ENCODE measurements around the gene SCN7A. TPM values are rescaled to one million over a fixed set of nuclear protein-coding genes. Genes with fewer than 3 reads are reported as not detected.

The SCN7A gene
- polyA plus RNA-seq, 1 donor (not counting 4 experiments of a cell fraction or from before 2014, with no cell fraction given), result not detected

DNA sequence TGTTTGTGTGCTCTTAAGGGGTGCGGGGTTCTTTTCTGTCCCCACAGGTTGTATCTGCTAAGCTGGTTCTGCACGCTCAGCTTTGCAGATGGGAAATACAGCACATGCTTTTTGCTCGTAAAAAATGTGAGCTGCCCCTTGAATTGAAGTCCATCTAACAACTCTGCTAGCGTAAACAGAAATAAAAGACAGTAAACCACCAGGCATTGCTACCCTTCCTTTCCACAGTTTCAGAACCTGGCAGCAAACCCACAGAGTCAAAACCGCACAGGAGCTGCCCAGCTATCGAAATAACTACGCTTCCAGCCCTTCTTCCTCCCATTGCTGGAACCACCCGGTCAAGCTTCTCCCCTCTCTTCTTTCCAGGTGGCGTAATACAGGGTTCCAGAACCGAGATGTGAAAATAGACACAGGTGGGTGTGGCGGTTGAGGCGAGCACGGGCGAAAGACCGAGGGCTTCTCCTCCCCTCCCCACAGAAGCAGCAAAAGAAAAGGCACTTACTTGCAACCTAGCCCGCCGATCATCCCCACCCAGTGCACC, 118.8 kb downstream of the SCN7A start:
- peak; percentile 42 for TF ChIP-seq EZH2 (IDR thresholded peaks at IDR 0.05; ENCODE audit: low read length)
- TF ChIP-seq, protein P1, sequence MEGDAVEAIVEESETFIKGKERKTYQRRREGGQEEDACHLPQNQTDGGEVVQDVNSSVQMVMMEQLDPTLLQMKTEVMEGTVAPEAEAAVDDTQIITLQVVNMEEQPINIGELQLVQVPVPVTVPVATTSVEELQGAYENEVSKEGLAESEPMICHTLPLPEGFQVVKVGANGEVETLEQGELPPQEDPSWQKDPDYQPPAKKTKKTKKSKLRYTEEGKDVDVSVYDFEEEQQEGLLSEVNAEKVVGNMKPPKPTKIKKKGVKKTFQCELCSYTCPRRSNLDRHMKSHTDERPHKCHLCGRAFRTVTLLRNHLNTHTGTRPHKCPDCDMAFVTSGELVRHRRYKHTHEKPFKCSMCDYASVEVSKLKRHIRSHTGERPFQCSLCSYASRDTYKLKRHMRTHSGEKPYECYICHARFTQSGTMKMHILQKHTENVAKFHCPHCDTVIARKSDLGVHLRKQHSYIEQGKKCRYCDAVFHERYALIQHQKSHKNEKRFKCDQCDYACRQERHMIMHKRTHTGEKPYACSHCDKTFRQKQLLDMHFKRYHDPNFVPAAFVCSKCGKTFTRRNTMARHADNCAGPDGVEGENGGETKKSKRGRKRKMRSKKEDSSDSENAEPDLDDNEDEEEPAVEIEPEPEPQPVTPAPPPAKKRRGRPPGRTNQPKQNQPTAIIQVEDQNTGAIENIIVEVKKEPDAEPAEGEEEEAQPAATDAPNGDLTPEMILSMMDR (optimal IDR thresholded peaks at IDR 0.05 in 1 of 3, IDR thresholded peaks at IDR 0.05 in 1 of 3, conservative IDR thresholded peaks at IDR 0.05 in 1 of 3; ENCODE audit: extremely low read depth in 1 of 3, insufficient read depth in 2 of 3, low read length in 3 of 3), result no peak
- H3K9me3 ChIP-seq (ENCODE audit: control insufficient read depth, low read depth, low read length), result no peaks in the 10 kb centered on the region
- peak overlapping the region; percentile 69 for H2AFZ ChIP-seq (ENCODE audit: control insufficient read depth, low read length)
- dilution Hi-C loops (cut with MboI; ENCODE audit: extremely low pct_ligation_motif_present, low sequenced_read_pairs), result no loop called here
- DNase-seq (ENCODE audit: low read depth, low spot score) (no peak), FAIRE-seq (no peak)
- H3K4me3 ChIP-seq (ENCODE audit: control insufficient read depth in 2 of 3, extremely low read depth in 1 of 3, insufficient read depth in 2 of 3, low read depth in 1 of 3, low read length in 3 of 3), result peak overlapping the region; percentile 35 to 65 (median 51)
- H3K9me1 ChIP-seq (ENCODE audit: control insufficient read depth, extremely low read depth, insufficient read depth, low read length), result no peaks in the 10 kb centered on the region
- peaks cover 26% of the 10 kb centered on the region for H3K27me3 ChIP-seq (ENCODE audit: control insufficient read depth, extremely low read depth, insufficient read depth, low read length)
- peaks cover 6% of the 10 kb centered on the region for H3K4me1 ChIP-seq (ENCODE audit: control insufficient read depth, extremely low read depth, insufficient read depth, low read length)
- H3K36me3 ChIP-seq (ENCODE audit: control insufficient read depth in 2 of 2, extremely low read depth in 1 of 2, insufficient read depth in 2 of 2, low read length in 2 of 2), result no peaks in the 10 kb centered on the region
- H3K27ac ChIP-seq (ENCODE audit: control insufficient read depth, insufficient read depth, low read length), result no peak overlapping the region
- H4K20me1 ChIP-seq (ENCODE audit: control insufficient read depth, extremely low read depth, insufficient read depth, low read length), result no peaks in the 10 kb centered on the region
- H3K79me2 ChIP-seq (ENCODE audit: control insufficient read depth, insufficient read depth, low read length), result no peaks in the 10 kb centered on the region
- no peak overlapping the region for H3K9ac ChIP-seq (ENCODE audit: control insufficient read depth, extremely low read depth, insufficient read depth, low read length)
- peak overlapping the region; percentile 86 for H3K4me2 ChIP-seq (ENCODE audit: control insufficient read depth, extremely low read depth, insufficient read depth, low read depth, low read length)

- Histone ChIP-seq H3K9me1 (ENCODE audit: control insufficient read depth, extremely low read depth, insufficient read depth, low read length) (no peaks in the 10 kb centered on the region), H3K9me3 (ENCODE audit: control insufficient read depth, low read depth, low read length) (no peaks in the 10 kb centered on the region), H3K79me2 (ENCODE audit: control insufficient read depth, insufficient read depth, low read length) (no peaks in the 10 kb centered on the region), H3K4me3 (ENCODE audit: control insufficient read depth in 2 of 3, extremely low read depth in 1 of 3, insufficient read depth in 2 of 3, low read depth in 1 of 3, low read length in 3 of 3) (no peak overlapping the region), H2AFZ (ENCODE audit: control insufficient read depth, low read length) (no peak overlapping the region), H3K36me3 (ENCODE audit: control insufficient read depth in 2 of 2, extremely low read depth in 1 of 2, insufficient read depth in 2 of 2, low read length in 2 of 2) (no peaks in the 10 kb centered on the region), H4K20me1 (ENCODE audit: control insufficient read depth, extremely low read depth, insufficient read depth, low read length) (no peaks in the 10 kb centered on the region), H3K27me3 (ENCODE audit: control insufficient read depth, extremely low read depth, insufficient read depth, low read length) (peaks cover 26% of the 10 kb centered on the region), H3K4me2 (ENCODE audit: control insufficient read depth, extremely low read depth, insufficient read depth, low read depth, low read length) (no peak overlapping the region), H3K9ac (ENCODE audit: control insufficient read depth, extremely low read depth, insufficient read depth, low read length) (no peak overlapping the region), H3K4me1 (ENCODE audit: control insufficient read depth, extremely low read depth, insufficient read depth, low read length) (peaks cover 6% of the 10 kb centered on the region), H3K27ac (ENCODE audit: control insufficient read depth, insufficient read depth, low read length) (no peak overlapping the region)
- FAIRE-seq (peak; percentile 57), DNase-seq (ENCODE audit: low read depth, low spot score) (peak; percentile 42)
- dilution Hi-C loops (cut with MboI; ENCODE audit: extremely low pct_ligation_motif_present, low sequenced_read_pairs), result no loop called here
- TF ChIP-seq, protein P1 (optimal IDR thresholded peaks at IDR 0.05 in 1 of 3, IDR thresholded peaks at IDR 0.05 in 1 of 3, conservative IDR thresholded peaks at IDR 0.05 in 1 of 3; ENCODE audit: extremely low read depth in 1 of 3, insufficient read depth in 2 of 3, low read length in 3 of 3), result no peak
- no peak for TF ChIP-seq EZH2 (IDR thresholded peaks at IDR 0.05; ENCODE audit: low read length)
These were observed 120.1 kb downstream of the SCN7A start for GRCh38 chr2:166373951-166374350.
